CD14-positive monocyte (primary cell): ENCODE measurements around the gene AQP10. TPM values are rescaled to one million over a fixed set of nuclear protein-coding genes. Genes with fewer than 3 reads are reported as not detected.
"Not testable (repeated sequence)": the region's sequence is repeated elsewhere in the genome, so short reads cannot be mapped to it uniquely, and the experiment has no call there.

Experiments
- DNase-seq, 3 donors: peaks; one replicate each; pipeline ENCODE4 v3.0.0-alpha.2; 2011 to 2022
- H2AFZ ChIP-seq: 2 replicates; pipeline ENCODE4 v1.6.0; 2012; ENCODE audit warnings: mild to moderate bottlenecking, low read depth, low read length, inconsistent platforms; ENCODE audit not compliant: insufficient read depth, poor library complexity, severe bottlenecking
- H3K27ac ChIP-seq, 2 donors: 1 replicate in 1 of 2; 2 replicates in 1 of 2; pipeline ENCODE4 v1.5.1; 2012 to 2013; ENCODE audit warnings: low read length in 2 of 2, control low read depth in 1 of 2, inconsistent platforms in 1 of 2, low read depth in 1 of 2, mild to moderate bottlenecking in 1 of 2
- H3K27me3 ChIP-seq, 2 donors: one replicate each; pipeline versions ENCODE4 v1.6.0 to v1.6.1; 2011 to 2013; ENCODE audit warnings: low read length in 2 of 2; ENCODE audit not compliant: control insufficient read depth in 2 of 2, insufficient read depth in 2 of 2
- H3K36me3 ChIP-seq, 2 donors: replicated peaks in 1 of 2; 1 replicate in 1 of 2; 2 replicates in 1 of 2; pipeline versions ENCODE4 v1.5.1 to v1.6.1; 2012 to 2013; ENCODE audit warnings: low read length in 2 of 2, control low read depth in 1 of 2, inconsistent platforms in 1 of 2, mild to moderate bottlenecking in 1 of 2; ENCODE audit not compliant: insufficient read depth in 2 of 2, control insufficient read depth in 1 of 2
- H3K4me1 ChIP-seq, 2 donors: 1 replicate in 1 of 2; 2 replicates in 1 of 2; pipeline versions ENCODE4 v1.5.1 to v1.6.1; 2012 to 2013; ENCODE audit warnings: low read length in 2 of 2, control low read depth in 1 of 2, inconsistent platforms in 1 of 2, mild to moderate bottlenecking in 1 of 2, moderate library complexity in 1 of 2; ENCODE audit not compliant: insufficient read depth in 2 of 2, control insufficient read depth in 1 of 2
- H3K4me2 ChIP-seq: replicated peaks from 2 replicates; pipeline ENCODE3; 2012; ENCODE audit warnings: low read length, moderate library complexity, mild to moderate bottlenecking; ENCODE audit not compliant: poor library complexity, severe bottlenecking; ENCODE audit errors: extremely low read depth
- H3K4me3 ChIP-seq, 3 experiments: fragments of 200-600 bp in 1 of 3; sonication (generic) in 1 of 3; replicated peaks in 1 of 3; 1 replicate in 2 of 3; 2 replicates in 1 of 3; pipeline ENCODE4 v1.5.1; 2011 to 2013; ENCODE audit warnings: low read length in 3 of 3, mild to moderate bottlenecking in 3 of 3, control low read depth in 2 of 3, low read depth in 2 of 3, inconsistent platforms in 1 of 3, moderate library complexity in 1 of 3
- H3K79me2 ChIP-seq: 2 replicates; pipeline ENCODE4 v1.6.0; 2012; ENCODE audit warnings: mild to moderate bottlenecking, control low read depth, inconsistent platforms, low read length, moderate library complexity; ENCODE audit not compliant: insufficient read depth
- H3K9ac ChIP-seq: 2 replicates; pipeline ENCODE4 v1.6.0; 2017; ENCODE audit warnings: low read length, mild to moderate bottlenecking; ENCODE audit not compliant: insufficient read depth, poor library complexity, severe bottlenecking
- H3K9me3 ChIP-seq, 2 donors: replicated peaks in 1 of 2; 1 replicate in 1 of 2; 2 replicates in 1 of 2; pipeline versions ENCODE4 v1.5.1 to v1.6.1; 2012 to 2013; ENCODE audit warnings: low read length in 2 of 2, control low read depth in 1 of 2; ENCODE audit not compliant: control insufficient read depth in 1 of 2, insufficient read depth in 1 of 2
- H4K20me1 ChIP-seq: 2 replicates; pipeline ENCODE4 v1.6.0; 2012; ENCODE audit warnings: mild to moderate bottlenecking, low read length, control low read depth, moderate library complexity; ENCODE audit not compliant: insufficient read depth
- H3K27ac Mint-ChIP-seq, 7 donors: one replicate each; pipeline ENCODE4 v1.8.0; 2020; ENCODE audit warnings: mild to moderate bottlenecking in 7 of 7, mixed read lengths in 7 of 7, moderate library complexity in 6 of 7, inconsistent platforms in 2 of 7
- H3K27me3 Mint-ChIP-seq, 3 donors: one replicate each; pipeline ENCODE4 v1.8.0; 2021 to 2022; ENCODE audit warnings: low read depth in 3 of 3, mild to moderate bottlenecking in 3 of 3, mixed read lengths in 3 of 3, moderate library complexity in 3 of 3, inconsistent platforms in 1 of 3
- H3K36me3 Mint-ChIP-seq, 2 donors: one replicate each; pipeline ENCODE4 v1.8.0; 2020; ENCODE audit warnings: mixed read lengths in 2 of 2, inconsistent platforms in 1 of 2, mild to moderate bottlenecking in 1 of 2
- H3K4me1 Mint-ChIP-seq: one replicate; pipeline ENCODE4 v1.8.0; 2020; ENCODE audit warnings: mild to moderate bottlenecking, mixed read lengths
- H3K4me3 Mint-ChIP-seq, 2 donors: one replicate each; pipeline ENCODE4 v1.8.0; 2020; ENCODE audit warnings: mild to moderate bottlenecking in 2 of 2, mixed read lengths in 2 of 2, moderate library complexity in 1 of 2
- H3K9me3 Mint-ChIP-seq, 7 donors: one replicate each; pipeline ENCODE4 v1.8.0; 2020 to 2022; ENCODE audit warnings: mixed read lengths in 7 of 7, mild to moderate bottlenecking in 6 of 7, moderate library complexity in 6 of 7, inconsistent platforms in 2 of 7
- CTCF ChIP-seq: fragments of 200-600 bp; IDR thresholded peaks from one replicate; pipeline ENCODE4 v1.8.0; 2022; ENCODE audit warnings: antibody characterized with exemption, mild to moderate bottlenecking
- WGBS: methylation state at CpG from one replicate; pipeline ENCODE4 v1.1.5; 2013; ENCODE audit warnings: missing lambda C conversion rate; ENCODE audit not compliant: insufficient coverage; 5-methylcytosine and 5-hydroxymethylcytosine counted together
- intact Hi-C, 2 donors: fragments of 100-400 bp; cut with micrococcal nuclease; formaldehyde crosslinking; loops; one replicate each; pipeline versions ENCODE4 v1.15.0 to v1.15.1; 2023
- polyA plus RNA-seq, 3 donors: library from polyadenylated mRNA; depleted of rRNA in 1 of 3; unstranded in 2 of 3; stranded (reverse) in 1 of 3; fragments of 300-500 nt in 2 of 3; fragments of >200 nt in 1 of 3; fragmentation: Illumina TruSeq in 2 of 3; gene quantifications; 1 replicate in 2 of 3; 2 replicates in 1 of 3; pipeline ENCODE4 v1.2.3, GENCODE V29; 2012 to 2021

The AQP10 gene
- polyA plus RNA-seq, 3 donors: 0.09 TPM; not detected in 2

GRCh38 chr1:154360288-154360687 lies 39.4 kb downstream of the AQP10 start:
- H3K27me3 ChIP-seq: no peaks in the 10 kb centered on the region
- H3K79me2 ChIP-seq: no peaks in the 10 kb centered on the region
- H3K9me3 ChIP-seq: peaks cover 0 to 5% of the 10 kb centered on the region in 2 donors
- peaks cover 4 to 5% of the 10 kb centered on the region in 2 donors for H3K4me1 ChIP-seq
- H3K9ac ChIP-seq: no peak overlapping the region
- Mint-ChIP-seq H3K27ac (no peak overlapping the region), H3K36me3 (no peaks in the 10 kb centered on the region), H3K4me1 (peaks cover 2% of the 10 kb centered on the region), H3K9me3 (peaks cover 0 to 12% (median 5%) of the 10 kb centered on the region in 7 donors), H3K4me3 (no peak overlapping the region), H3K27me3 (peaks cover 0 to 7% (median 3%) of the 10 kb centered on the region in 3 donors)
- no peaks in the 10 kb centered on the region for H3K36me3 ChIP-seq
- no peak overlapping the region for H3K4me3 ChIP-seq
- intact Hi-C loops: no loop called here
- H3K4me2 ChIP-seq: no peak overlapping the region
- no peak for DNase-seq
- H2AFZ ChIP-seq: no peak overlapping the region
- no peak for TF ChIP-seq CTCF
- H3K27ac ChIP-seq: no peak overlapping the region
- no peaks in the 10 kb centered on the region for H4K20me1 ChIP-seq

GRCh38 chr1:154360881-154361280 lies 40.0 kb downstream of the AQP10 start:
- H3K27ac Mint-ChIP-seq, intact Hi-C loops, H3K9me3 ChIP-seq: not testable (repeated sequence)

More at GRCh38 chr1:154360881-154361280, 40.0 kb downstream of the AQP10 start:
- H3K27me3 Mint-ChIP-seq, H3K79me2 ChIP-seq, H3K4me3 ChIP-seq, H4K20me1 ChIP-seq, H3K4me3 Mint-ChIP-seq, H3K36me3 Mint-ChIP-seq, H3K27ac ChIP-seq, DNase-seq, H3K4me1 ChIP-seq, H3K9ac ChIP-seq, H3K4me1 Mint-ChIP-seq, H2AFZ ChIP-seq, H3K27me3 ChIP-seq, H3K4me2 ChIP-seq, H3K36me3 ChIP-seq: not testable (repeated sequence)
- peaks cover 0 to 12% (median 5%) of the 10 kb centered on the region in 7 donors for H3K9me3 Mint-ChIP-seq
- WGBS: 100% methylated on average over 1 of the region's 5 CpGs
